Activated effector memory CD4-positive, alpha-beta T cell treated with anti-CD3 and anti-CD28 coated beads, Interleukin-2, amount 50 U/mL, for 16 hours (primary cell): ENCODE data around the gene ITPKC.
"Not testable (repeated sequence)": the region's sequence is repeated elsewhere in the genome, so short reads cannot be mapped to it uniquely, and the experiment has no call there.

Experiments
- DNase-seq: peaks from one replicate; pipeline ENCODE4 v3.0.0-alpha.2; 2020

Gene ITPKC

GRCh38 chr19:40717880-40718773 is 1.2 kb downstream of the ITPKC start:
- DNase-seq = no peak

DNA sequence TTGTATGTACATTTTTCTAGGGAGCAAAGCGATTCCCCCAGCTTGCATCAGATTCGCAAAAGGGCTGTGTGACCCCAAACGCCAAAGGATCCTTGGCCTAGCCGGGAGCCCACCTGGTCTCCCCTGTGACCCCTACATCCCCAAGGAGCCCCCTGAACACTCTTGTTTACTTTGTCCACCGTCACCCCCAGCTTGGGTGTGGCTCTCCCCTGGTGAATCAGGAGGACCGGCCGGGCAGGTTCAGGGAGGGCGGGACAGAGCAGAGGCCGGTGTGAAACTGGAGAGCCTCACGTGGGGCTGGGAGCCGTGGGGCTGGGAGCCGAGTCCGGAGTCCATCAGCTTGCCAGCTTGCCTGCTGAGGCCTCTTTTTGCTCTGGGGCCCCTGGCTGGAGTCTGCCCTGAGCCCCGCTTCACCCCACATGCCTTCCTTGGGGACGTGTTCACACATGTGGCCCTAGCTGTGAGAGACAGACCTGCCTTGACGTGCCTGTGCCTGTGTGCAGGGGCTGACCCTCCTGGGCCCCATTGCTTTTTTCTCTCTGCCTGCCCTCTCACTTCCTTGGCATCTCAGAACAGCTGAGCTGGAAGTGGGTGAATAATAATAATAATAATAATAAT is 2.0 kb downstream of the ITPKC start:
- no peak for DNase-seq

GRCh38 chr19:40719414-40719894 is 2.5 kb downstream of the ITPKC start:
- no peak for DNase-seq

- DNase-seq = no peak
These were observed 4.2 kb downstream of the ITPKC start for GRCh38 chr19:40721140-40721486.

DNA sequence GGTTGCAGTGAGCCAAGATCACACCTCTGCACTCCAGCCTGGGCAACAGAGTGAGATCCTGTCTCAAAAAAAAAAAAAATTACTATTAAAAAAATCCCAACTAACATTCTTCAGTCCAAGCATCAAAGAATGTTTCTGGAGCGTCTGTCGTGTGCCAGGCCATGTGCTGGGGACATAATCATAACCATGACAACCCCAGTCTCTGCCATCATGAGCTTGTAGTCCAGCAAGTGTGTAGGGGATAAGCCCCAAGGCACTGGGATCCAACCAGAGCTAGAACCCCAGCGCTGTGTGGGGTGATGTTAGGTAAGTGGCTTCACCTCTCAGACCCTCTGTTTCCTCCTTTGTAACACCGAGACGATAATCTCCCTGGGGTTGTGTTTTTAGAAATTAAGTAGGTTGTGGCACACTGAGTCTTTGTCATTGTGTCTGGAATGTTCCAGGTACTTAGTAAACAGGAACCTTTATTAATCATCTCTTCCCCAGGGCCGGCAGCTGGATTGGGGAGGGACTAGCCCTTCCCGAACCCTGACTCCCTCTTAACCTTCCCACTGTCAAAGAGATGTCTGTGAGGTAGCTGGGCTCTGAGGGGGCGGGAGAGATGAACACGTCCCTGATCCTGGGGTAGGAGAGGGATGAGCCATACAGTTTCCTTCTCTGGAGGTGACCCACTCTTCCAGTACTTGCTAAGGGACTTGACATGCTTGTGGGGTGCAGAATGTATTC is 5.2 kb downstream of the ITPKC start:
- DNase-seq = no peak

DNA sequence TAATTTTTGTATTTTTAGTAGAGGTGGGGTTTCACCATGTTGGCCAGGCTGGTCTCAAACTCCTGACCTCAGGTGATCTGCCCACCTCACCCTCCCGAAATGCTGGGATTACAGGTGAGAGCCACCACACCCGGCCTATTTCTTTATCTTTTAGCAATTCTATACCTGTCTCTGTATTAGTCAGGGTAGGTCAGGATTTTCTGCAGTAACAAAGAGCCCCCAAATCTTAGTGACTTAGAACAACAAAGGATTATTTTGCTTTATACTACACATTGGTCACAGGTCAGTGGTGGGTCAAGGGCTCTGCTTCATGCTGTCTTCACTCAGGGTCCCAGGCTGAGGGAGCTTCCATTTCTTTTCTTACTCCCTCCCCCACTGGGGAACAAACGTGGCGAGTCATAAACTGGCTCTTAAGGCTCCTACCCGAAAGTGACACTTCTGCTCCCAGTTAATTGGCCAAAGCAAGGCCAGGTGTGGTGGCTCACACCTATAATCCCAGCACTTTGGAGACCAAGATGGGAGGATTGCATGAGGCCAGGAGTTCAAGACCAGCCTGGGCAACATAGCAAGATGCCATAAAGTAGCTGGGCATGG is 6.8 kb downstream of the ITPKC start:
- no peak for DNase-seq

DNA sequence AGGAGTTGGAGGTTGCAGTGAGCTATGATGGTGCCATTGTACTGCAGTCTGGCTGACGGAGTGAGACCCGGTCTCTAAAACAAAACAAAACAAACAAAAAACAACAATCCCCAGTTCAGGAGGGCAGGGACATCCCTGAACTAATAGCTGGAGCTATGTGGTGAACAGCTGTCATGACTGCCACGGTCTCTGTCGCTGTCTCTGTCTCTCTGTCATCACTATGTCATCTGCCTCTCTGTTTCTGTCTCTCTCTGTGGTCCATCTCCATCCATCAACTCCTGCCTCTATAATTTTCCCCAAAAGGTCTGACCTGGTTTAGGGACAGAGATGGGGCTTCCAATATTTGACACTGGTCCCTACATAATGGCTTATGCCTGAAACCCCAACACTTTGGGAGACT is 7.4 kb downstream of the ITPKC start:
- no peak for DNase-seq

GRCh38 chr19:40724855-40725254 is 7.9 kb downstream of the ITPKC start:
- DNase-seq = no peak

- no peak for DNase-seq
These were observed 9.4 kb downstream of the ITPKC start for GRCh38 chr19:40726279-40726678.

GRCh38 chr19:40730065-40730464 is 13.2 kb downstream of the ITPKC start:
- DNase-seq = not testable (repeated sequence)

GRCh38 chr19:40732304-40732703 is 15.4 kb downstream of the ITPKC start:
- not testable (repeated sequence) for DNase-seq

- no peak for DNase-seq
These were observed 16.2 kb downstream of the ITPKC start for GRCh38 chr19:40733149-40733548.

DNA sequence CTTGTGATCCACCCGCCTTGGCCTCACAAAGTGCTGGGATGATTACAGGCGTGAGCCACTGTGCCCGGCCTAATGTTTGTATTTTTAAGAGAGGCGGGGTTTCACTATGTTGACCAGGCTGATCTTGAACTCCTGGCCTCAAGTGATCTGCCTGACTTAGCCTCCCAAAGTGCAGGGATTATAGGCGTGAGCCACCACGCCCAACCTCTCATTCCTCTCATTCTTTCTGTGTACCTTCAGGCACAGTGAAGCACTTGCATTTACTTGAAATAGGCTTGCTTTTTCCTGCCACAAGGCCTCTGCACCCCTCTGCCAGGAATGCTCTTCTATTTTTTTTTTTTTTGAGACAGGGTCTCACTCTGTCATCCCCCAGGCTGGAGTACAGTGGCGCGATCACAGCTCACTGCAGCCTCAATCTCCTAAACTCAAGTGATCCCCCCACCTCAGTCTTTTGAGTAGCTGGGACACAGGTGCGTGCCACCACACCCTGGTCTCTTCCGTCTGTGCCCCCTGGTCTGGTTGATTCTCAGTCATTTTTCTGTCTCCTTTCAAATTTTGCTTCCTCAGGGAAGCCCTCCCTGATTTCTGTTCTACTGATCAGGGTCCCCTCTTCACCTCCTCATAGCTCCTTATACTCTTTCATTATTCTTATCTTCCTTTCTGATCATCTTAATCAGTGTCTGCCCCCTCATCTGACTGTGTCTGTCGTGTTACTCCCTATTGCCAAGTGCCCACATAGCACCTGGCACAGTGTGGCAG is 18.3 kb downstream of the ITPKC start:
- no peak for DNase-seq

DNA sequence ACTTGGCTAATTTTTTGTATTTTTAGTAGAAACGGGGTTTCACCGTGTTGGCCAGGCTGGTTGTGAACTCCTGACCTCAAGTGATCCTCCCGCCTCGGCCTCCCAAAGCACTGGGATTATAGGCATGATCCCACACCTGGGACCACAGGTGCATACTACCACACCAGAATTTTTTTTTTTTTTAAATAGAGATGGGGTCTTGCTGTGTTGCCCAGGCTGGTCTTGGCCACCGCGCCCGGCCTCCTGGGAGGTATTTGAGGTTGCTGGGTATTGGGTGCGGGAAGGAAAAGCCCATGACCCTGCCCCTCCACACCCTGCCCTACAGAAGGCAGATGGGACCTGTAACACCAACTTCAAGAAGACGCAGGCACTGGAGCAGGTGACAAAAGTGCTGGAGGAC is 19.7 kb downstream of the ITPKC start:
- DNase-seq = no peak

GRCh38 chr19:40737102-40737644 is 20.3 kb downstream of the ITPKC start:
- no peak for DNase-seq

DNA sequence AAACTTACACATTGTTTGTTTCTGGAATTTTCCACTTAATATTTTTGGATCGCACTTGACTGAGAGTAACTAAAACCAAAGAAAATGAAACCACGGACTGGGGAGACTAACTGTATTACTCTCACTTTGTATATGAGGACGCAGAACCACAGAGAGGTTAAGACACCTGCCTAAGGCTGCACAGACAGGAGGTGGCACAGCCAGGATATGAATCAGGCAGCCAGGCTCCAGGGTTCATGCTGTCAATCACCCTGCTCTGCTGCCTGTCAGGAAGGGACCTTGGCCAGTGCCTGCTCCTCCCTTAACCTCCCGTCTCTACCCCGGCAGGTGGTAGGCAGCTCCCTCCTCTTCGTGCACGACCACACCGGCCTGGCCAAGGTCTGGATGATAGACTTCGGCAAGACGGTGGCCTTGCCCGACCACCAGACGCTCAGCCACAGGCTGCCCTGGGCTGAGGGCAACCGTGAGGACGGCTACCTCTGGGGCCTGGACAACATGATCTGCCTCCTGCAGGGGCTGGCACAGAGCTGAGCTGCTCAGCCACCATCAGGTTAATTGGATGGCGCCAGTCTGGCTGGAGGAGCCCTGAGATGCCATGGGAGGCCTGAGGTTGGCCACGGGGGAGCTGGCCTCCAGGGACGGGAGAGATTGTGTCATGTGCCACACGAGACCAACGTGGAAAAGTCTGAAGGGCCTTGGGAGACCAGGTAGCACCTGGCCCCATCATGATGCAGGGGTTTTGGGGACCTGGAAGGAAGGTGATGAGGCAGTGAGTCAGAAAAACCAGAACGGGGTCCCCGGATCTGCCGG is 22.3 kb downstream of the ITPKC start:
- no peak for DNase-seq

GRCh38 chr19:40739871-40740703 is 23.2 kb downstream of the ITPKC start:
- DNase-seq = no peak

DNA sequence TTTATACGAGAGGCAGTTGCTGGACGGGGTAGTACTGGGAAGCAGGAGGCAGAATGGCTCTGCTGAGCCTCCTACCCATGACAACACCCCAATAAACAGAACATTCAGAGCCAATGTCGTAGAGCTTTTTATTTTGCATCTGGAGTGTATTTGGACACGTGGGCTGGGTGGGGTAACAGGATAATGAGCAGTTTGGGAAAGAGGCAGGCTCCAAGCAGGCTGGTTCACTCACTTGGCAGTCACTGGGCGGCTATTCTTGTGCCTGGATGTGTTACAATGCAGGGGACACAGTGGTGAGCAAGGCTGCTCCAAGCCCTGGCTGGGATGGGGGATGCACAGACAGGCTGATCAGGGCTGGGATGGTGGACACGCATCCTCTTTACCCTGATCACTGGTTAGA is 23.8 kb downstream of the ITPKC start:
- no peak for DNase-seq

- DNase-seq = no peak
These were observed 24.8 kb downstream of the ITPKC start for GRCh38 chr19:40741527-40742390.
